T47D (cell line): ENCODE measurements around the gene GRIN2A.

Experiments used
- DNase-seq, 2 experiments: peaks; one replicate each; pipeline versions ENCODE4 v3.0.0 to v3.0.0-alpha.2; 2011 to 2012; ENCODE audit warnings: low read depth in 1 of 2, low spot score in 1 of 2
- JUND ChIP-seq: IDR thresholded peaks from 2 replicates; pipeline ENCODE4 v1.6.1; 2012; ENCODE audit warnings: low read depth
- in situ Hi-C: cut with HindIII; loops from 2 replicates; pipeline ENCODE4 v1.10.0; 2016; ENCODE audit warnings: low sequenced_read_pairs, low pct_unique_long_range_greater_than_20kb

Gene GRIN2A

GRCh38 chr16:9761870-9762269 is 420.4 kb downstream of the GRIN2A start:
- no peak for DNase-seq
- in situ Hi-C loops = no loop called here
- TF ChIP-seq JUND = no peak

- in situ Hi-C loops = no loop called here
- no peak for DNase-seq
- TF ChIP-seq JUND = no peak
Observed at GRCh38 chr16:9757687-9758086, 424.5 kb downstream of the GRIN2A start.

GRCh38 chr16:9756434-9756833 is 425.8 kb downstream of the GRIN2A start:
- no peak for DNase-seq
- no peak for TF ChIP-seq JUND
- in situ Hi-C loops = no loop called here

GRCh38 chr16:9755081-9755480 is 427.1 kb downstream of the GRIN2A start:
- in situ Hi-C loops = no loop called here

GRCh38 chr16:9741776-9742175 is 440.5 kb downstream of the GRIN2A start:
- DNase-seq = no peak
- no peak for TF ChIP-seq JUND
- in situ Hi-C loops = no loop called here

More at GRCh38 chr16:9755081-9755480, 427.1 kb downstream of the GRIN2A start:
- TF ChIP-seq JUND = no peak
- DNase-seq = no peak

GRCh38 chr16:9739301-9739700 is 442.9 kb downstream of the GRIN2A start:
- TF ChIP-seq JUND = no peak

GRCh38 chr16:9738690-9739089 is 443.5 kb downstream of the GRIN2A start:
- in situ Hi-C loops = no loop called here
- DNase-seq = no peak
- TF ChIP-seq JUND = no peak

More at GRCh38 chr16:9739301-9739700, 442.9 kb downstream of the GRIN2A start:
- DNase-seq = no peak
- in situ Hi-C loops = no loop called here

- no peak for DNase-seq
- in situ Hi-C loops = no loop called here
- no peak for TF ChIP-seq JUND
Observed at GRCh38 chr16:9736547-9736946, 445.7 kb downstream of the GRIN2A start.

GRCh38 chr16:9723136-9723535 is 459.1 kb downstream of the GRIN2A start:
- in situ Hi-C loops = no loop called here
- TF ChIP-seq JUND = no peak
- no peak for DNase-seq

GRCh38 chr16:9713907-9714306 is 468.3 kb downstream of the GRIN2A start:
- in situ Hi-C loops = no loop called here
- TF ChIP-seq JUND = no peak
- no peak for DNase-seq

GRCh38 chr16:9713156-9713555 is 469.1 kb downstream of the GRIN2A start:
- no peak for TF ChIP-seq JUND
- no peak for DNase-seq
- in situ Hi-C loops = no loop called here

- in situ Hi-C loops = no loop called here
- no peak for TF ChIP-seq JUND
- DNase-seq = no peak
Observed at GRCh38 chr16:9708972-9709620, 473.1 kb downstream of the GRIN2A start.

GRCh38 chr16:9706217-9706836 is 475.9 kb downstream of the GRIN2A start:
- in situ Hi-C loops = no loop called here
- DNase-seq = no peak
- TF ChIP-seq JUND = no peak

GRCh38 chr16:9703731-9704130 is 478.5 kb downstream of the GRIN2A start:
- no peak for DNase-seq
- in situ Hi-C loops = no loop called here
- TF ChIP-seq JUND = no peak
